Stimulated activated CD8-positive, alpha-beta memory T cell treated with anti-CD3 and anti-CD28 coated beads, Interleukin-12 subunit alpha, Interleukin-12 subunit beta, amount 100 ng/mL, for 1 hour (primary cell): Measurements from ENCODE around the gene MAPK1IP1L.
"Not testable (repeated sequence)": the region's sequence is repeated elsewhere in the genome, so short reads cannot be mapped to it uniquely, and the experiment has no call there.

Source experiments
- DNase-seq: peaks from one replicate; pipeline ENCODE4 v3.0.0-alpha.2; 2020; ENCODE audit warnings: low read depth

The MAPK1IP1L gene

DNA sequence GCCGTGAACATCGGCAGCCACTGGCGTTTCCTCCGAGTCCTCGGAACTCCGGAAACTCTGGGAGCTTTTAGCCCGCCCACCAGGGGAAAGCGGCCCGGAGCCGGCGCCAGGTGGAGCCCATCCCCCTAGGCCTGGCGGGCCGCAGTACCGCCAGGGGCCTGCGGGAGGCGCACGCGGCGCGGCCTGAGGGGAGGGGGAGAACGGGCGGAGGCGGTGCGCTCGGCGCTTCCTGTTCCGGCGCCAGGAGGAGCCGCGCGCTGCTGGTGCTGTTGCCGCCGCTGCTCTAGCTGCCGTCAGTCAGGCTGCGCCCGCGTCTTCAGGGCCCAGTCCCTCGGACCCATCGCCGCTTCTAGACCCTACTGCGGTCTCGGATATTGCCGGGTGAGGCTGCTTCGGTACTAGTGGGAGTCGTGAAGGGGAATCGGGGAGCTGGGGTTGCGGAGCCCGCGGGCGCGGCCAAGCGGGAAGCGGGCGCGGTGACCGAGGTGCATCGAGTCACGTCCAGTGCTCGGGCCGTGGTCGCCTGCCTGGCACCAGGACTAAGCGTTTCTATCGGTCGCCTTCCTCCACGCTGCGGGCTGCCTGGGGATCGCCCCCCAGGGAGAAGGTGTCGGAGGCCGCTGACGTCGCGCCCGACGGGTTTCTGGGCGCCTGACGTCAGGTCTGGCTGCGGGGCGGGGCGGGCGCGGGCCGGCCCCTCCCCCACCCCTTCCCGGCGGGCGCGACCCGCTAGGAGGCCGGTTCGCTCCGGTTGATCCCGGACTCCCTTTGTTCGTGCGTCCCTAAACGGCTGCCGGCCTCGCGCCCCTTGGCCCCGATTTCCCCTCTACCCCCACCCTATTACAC lies at the start of gene MAPK1IP1L:
TSS of gene MAPK1IP1L (plus strand) at position 225 of the 846 bp plus-strand sequence. CDS start 10,037 bp downstream, outside the sequence.
- DNase-seq, result peak; percentile 76

GRCh38 chr14:55005071-55005470 lies 46.4 kb upstream of the MAPK1IP1L start:
- DNase-seq, result no peak

DNA sequence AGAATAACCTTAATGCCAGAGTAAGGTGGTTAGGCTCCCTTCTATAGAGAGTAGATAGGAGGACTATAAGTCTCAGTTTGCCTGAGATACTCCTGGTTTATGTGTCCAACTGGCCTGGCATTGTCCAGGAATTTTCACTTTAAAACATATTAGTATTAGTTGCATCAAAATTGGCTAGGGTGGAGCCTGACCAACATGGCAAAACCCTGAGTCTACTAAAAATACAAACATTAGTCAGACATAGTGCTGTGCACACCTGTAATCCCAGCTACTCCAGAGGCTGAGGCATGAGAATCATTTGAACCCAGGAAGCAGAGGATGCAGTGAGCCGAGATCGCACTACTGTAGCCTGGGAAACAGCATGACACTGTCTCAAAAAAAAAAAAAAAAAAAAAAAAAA lies 36.4 kb upstream of the MAPK1IP1L start:
- no peak for DNase-seq

GRCh38 chr14:55019968-55020554 lies 31.4 kb upstream of the MAPK1IP1L start:
- no peak for DNase-seq

DNA sequence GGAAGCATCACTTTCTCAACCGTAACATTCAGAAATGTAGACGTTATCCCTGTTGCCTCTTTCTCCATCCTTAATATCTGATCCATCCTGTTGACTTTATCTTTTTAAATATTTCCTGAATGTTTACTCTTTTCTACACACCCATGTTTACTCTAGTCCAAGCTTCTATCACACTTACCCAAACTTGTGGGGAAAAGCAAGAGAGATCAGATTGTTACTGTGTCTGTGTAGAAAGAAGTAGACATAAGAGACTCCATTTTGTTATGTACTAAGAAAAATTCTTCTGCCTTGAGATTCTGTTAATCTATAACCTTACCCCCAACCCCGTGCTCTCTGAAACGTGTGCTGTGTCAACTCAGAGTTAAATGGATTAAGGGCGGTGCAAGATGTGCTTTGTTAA lies 27.1 kb upstream of the MAPK1IP1L start:
- DNase-seq, result not testable (repeated sequence)

GRCh38 chr14:55025948-55026347 lies 25.5 kb upstream of the MAPK1IP1L start:
- no peak for DNase-seq

DNA sequence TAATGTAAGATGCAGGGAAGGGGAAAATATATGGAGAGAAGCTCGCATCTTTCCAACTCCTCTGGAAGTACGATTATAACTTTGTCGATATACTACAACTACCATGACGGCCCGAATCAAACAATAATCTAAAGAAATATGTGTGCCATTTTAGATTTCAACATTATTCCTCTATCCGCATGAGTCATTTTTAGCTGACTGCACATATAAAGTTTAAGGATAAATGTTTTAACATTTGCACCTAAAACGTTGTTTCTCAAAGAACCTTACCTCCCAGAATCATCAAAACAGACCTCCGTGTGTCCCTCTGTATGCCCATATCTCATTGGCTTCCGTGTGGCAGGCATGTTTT lies 25.0 kb upstream of the MAPK1IP1L start:
- DNase-seq, result no peak

- peak; percentile 93 for DNase-seq
Measured at GRCh38 chr14:55026793-55027561, 24.5 kb upstream of the MAPK1IP1L start, which contains the start of the genes SOCS4 and WDHD1. Gene SOCS4 (plus strand): TSS chr14:55027236. CDS start chr14:55043042, 15,806 bp downstream. Gene WDHD1 (minus strand): TSS chr14:55027099. CDS start chr14:55026787, 312 bp downstream.

GRCh38 chr14:55028066-55028465 lies 23.4 kb upstream of the MAPK1IP1L start:
- no peak for DNase-seq

- no peak for DNase-seq
Measured at GRCh38 chr14:55028476-55028875, 23.0 kb upstream of the MAPK1IP1L start.

GRCh38 chr14:55031190-55031589 lies 20.3 kb upstream of the MAPK1IP1L start:
- DNase-seq, result no peak

GRCh38 chr14:55037995-55038394 lies 13.5 kb upstream of the MAPK1IP1L start:
- not testable (repeated sequence) for DNase-seq

DNA sequence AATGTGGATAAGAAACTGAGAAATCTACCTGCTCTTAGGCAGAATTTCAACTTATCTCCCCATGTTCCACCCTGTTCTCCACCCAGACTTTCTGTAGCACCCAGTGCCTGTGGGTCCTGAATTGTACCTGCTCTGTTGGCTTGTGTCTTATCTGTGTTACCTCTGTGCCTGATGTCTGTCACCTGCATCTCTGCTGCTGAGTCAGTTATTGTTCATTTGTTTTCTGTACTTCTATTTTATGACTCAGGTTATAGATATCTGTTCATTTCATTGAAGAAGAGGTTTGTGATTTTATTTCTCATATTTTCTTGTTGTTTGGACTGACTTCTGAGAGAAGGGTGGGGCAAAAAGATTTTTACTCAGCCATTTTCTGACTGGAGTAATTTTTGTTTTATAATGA lies 12.7 kb upstream of the MAPK1IP1L start:
- DNase-seq, result no peak

DNA sequence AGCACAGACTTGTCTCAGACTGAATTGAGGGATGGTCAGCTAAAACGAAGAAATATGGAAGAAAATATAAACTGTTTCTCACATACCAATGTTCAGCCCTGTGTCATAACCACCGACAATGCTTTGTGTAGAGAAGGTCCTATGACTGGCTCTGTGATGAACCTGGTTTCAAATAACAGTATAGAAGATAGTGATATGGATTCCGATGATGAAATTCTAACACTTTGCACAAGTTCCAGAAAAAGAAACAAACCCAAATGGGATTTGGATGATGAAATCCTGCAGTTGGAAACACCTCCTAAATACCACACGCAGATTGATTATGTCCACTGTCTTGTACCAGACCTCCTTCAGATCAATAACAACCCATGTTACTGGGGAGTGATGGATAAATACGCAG lies 7.9 kb upstream of the MAPK1IP1L start:
- DNase-seq, result no peak

- DNase-seq, result no peak
Measured at GRCh38 chr14:55045087-55045486, 6.4 kb upstream of the MAPK1IP1L start.

GRCh38 chr14:55047301-55048053 lies 4.0 kb upstream of the MAPK1IP1L start:
- DNase-seq, result no peak

DNA sequence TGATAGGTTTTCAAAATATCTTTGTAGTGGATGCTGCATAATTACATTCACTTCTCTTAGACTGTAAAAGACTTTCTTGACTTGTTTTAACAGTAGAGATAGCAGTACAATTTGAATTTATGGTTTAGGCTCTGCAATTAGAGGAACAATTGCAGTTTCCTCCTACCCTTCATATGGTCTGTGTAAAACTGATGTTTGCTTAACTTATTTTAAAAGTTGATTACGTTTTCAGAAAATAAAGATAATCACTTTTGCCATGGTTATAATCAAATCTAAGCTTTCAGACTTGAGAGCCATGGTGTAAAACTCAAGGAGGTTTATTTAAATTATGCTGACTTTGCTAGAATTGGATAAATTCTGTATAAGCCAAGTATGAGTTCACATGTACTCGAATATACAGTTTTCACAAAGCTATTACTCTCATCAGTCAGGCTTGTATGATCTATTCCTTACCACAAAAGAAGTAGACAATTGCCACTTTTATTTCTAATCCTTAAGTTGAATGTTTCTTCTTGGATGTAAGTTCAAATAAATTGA lies 2.5 kb upstream of the MAPK1IP1L start:
- no peak for DNase-seq

- no peak for DNase-seq
Measured at GRCh38 chr14:55051165-55051422, 353 bp upstream of the MAPK1IP1L start.

DNA sequence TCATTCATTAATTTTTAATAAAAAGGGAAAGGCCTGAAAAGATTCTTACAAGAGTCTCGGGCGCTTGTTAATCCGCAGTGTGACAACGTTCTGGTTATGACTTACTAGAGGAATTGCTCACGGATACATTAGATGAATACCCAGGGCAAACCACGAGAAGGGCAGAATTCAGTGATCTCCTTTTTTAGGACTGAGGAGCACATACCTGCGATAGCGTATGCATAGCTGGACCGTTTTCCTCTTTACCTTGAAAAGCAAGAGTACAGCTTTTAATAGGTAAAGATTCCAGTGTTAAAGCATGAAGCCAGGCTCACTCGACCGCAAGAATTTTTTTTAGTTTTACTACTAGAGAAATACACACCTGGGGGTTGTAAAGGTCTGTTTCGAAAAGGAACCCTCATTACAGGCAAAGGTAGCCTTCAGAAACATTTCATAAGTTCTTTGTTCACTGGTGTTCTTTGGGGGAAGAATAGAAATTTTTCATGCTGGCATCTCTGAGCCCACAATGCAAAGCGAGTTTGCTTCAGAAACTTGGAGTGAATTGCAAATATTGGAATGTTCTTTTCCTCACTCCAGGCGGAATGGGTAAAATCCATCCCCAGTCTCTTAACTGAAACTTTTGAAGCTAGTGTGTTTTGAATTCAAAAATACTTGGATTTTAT lies 953 bp downstream of the MAPK1IP1L start:
- no peak for DNase-seq

DNA sequence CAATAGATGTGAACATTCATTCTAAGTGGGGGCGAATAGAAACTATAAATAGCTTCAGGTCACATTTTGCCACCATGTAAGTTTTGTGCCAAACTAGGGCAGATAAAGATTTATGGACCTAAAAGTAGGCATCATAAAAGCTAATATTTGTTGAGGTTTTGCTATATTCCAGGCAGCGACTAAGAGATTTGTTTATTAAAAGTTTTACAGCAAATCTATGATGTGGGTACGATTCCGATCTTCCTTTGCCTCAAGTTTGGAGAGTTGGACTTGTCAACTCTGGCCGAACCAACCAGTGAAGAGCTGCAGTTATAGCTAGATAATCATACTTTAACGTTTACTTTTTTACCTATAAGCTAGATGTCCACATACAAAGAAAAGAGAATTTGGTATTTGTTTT lies 1.6 kb downstream of the MAPK1IP1L start:
- DNase-seq, result no peak

- no peak for DNase-seq
Measured at GRCh38 chr14:55053500-55053899, 2.1 kb downstream of the MAPK1IP1L start.
